Posterior vena cava (tissue), 2 donors: Measurements from ENCODE around the gene GNB1. TPM values are rescaled to one million over a fixed set of nuclear protein-coding genes. Genes with fewer than 3 reads are reported as not detected.
"Not testable (repeated sequence)": the region's sequence is repeated elsewhere in the genome, so short reads cannot be mapped to it uniquely, and the experiment has no call there.

Experiments used
- DNase-seq: peaks from one replicate; pipeline ENCODE4 v3.0.0-alpha.2; 2020; ENCODE audit warnings: low spot score
- intact Hi-C, 2 donors: fragments of 100-400 bp; cut with DNase I; formaldehyde crosslinking; loops; one replicate each; pipeline versions ENCODE4 v1.14.1 to v1.14.2; 2022 to 2023
- total RNA-seq, 2 donors: library from RNA; stranded (reverse); fragmentation: NEBNext Ultra II Directional; extraction: Animal tissue kit (Norgen Biotek cat#: 25700); gene quantifications; one replicate each; pipeline ENCODE4 v1.2.1, GENCODE V29; 2021
- donor health status: DM: yes; HTN: yes; CAD: no.
- donor health status: DM: yes; HTN: yes; CAD: no.

Gene GNB1
- total RNA-seq, 2 donors from 2014 or later = 318 to 379 TPM

- intact Hi-C loops = loop anchor here in 1 of 2 donors (10.0 kb wide), 1 partner anchor 111 kb away; no protein-coding TSS in a partner anchor
- DNase-seq = no peak
These were observed 4.8 kb upstream of the GNB1 start for GRCh38 chr1:1895456-1896336.

DNA sequence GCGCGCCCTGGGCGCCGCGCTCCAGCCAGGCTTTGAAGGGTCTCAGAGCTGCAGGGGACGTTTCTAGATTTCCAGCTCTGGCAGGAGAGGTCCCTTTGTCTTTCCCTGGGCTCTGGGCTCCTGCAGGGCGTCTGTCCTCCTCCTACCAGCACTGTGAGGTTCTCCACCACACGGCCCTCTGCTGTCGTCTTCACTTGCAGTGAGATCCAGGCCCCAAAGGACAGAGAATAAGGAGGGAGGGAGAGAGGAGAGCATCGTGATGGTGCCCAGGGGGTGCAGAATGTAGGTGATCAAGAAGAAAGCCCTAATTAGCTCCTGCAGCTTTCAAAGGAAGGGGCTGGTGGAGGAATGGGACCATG is 4.2 kb upstream of the GNB1 start:
- intact Hi-C loops = loop anchor here in 1 of 2 donors (10.0 kb wide), 1 partner anchor 110 kb away; no protein-coding TSS in a partner anchor

GRCh38 chr1:1894354-1895059 is 3.6 kb upstream of the GNB1 start:
- intact Hi-C loops = loop anchor here in 1 of 2 donors (10.0 kb wide), 1 partner anchor 110 kb away; no protein-coding TSS in a partner anchor
- no peak for DNase-seq

More for the DNA sequence above, 4.2 kb upstream of the GNB1 start:
- DNase-seq = peak; percentile 47

- no peak for DNase-seq
- intact Hi-C loops = loop anchor here in 1 of 2 donors (10.0 kb wide), 1 partner anchor 109 kb away; no protein-coding TSS in a partner anchor
These were observed 3.1 kb upstream of the GNB1 start for GRCh38 chr1:1893997-1894353.

DNA sequence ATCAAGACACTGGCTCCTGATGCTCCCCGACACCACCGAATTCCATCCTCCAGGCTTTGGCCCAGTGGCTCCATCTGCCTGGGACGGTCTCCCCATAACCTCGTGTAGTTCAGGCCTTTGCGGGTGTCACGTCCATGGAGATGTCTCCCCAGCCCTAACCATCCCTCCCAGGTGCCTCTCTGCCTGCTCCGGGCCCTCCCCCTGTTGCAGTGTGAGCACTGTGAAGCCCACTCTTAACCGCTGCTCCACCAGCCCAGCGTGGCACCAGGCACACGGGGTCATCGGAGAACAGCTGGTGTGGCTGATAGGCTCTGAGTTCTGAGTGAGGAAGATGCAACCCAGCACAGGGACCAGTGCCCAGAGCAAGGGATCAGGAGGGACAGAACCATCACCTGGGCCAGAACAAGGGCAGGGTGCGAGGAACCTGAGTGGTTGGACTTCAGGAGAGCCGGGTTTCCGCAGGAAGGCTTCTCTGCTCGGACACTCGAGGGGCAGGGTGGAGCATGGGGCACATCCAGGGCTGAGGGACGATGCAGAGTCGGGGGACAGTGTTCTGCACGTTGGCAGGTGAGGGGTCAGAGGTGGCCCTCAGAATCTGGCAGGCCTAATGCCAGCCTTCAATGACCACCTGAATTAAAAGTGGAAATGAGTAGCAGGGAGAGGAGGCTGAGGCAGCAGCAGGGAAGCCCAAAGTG is 2.6 kb upstream of the GNB1 start:
- intact Hi-C loops = loop anchor here in 1 of 2 donors (10.0 kb wide), 1 partner anchor 109 kb away; no protein-coding TSS in a partner anchor
- DNase-seq = no peak

DNA sequence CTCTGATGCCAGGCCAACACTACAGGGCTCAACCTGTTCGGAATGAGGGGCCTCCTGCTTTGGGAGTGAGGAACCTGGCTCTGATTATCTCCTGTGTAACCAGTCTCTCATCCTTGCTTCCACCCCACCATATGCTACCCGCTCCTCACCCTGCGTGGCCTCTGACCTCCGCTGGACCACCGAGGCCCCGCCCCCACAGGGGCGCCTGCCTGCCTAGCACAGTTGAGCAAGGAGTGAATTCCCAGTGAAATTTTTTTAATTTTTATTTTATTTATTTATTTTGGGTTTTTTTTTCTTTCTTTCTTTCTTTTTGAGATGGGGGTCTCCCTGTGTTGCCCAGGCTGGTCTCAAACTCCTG is 1.9 kb upstream of the GNB1 start:
- intact Hi-C loops = loop anchor here in 1 of 2 donors (10.0 kb wide), 1 partner anchor 108 kb away; no protein-coding TSS in a partner anchor

GRCh38 chr1:1892079-1892762 is 1.3 kb upstream of the GNB1 start:
- intact Hi-C loops = loop anchor here in 1 of 2 donors (10.0 kb wide), 1 partner anchor 107 kb away; no protein-coding TSS in a partner anchor
- no peak for DNase-seq

More for the DNA sequence above, 1.9 kb upstream of the GNB1 start:
- DNase-seq = no peak

DNA sequence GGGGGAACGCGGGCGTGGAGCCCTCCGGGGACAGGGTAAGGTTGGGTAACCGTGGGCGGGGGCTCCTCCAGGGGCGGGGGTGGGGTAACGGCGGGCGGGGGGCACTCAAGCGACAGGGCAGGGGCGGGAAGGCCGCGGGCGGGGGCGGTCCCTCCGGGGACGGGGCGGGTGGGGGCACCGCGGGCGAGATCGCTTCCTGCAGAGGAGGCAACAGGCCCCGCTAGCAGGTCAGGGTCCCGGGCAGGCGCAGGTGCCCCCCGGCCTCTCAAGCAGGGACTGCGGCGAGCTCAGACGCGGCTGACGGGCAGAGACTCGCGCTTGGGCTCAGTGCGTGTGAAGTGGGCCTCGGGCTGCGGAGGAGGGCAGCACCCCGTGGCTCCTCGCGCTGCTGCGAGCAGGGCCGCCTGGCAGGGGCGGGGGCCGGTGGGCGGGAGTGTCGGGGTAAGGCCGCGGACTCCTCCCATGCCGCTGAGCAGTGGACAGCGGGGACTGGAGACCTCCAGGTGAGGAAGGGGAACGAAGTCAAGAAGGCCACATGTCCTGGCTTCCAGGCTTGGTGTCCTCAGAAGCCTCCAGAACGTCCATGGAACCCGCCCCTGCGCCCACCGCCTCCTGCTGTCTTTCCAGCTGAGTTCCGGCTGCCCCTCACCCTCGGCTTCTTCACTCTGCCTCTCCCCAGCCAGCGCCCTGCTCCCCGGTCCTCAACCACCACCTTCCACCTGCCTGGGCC is 627 bp upstream of the GNB1 start:
- peak; percentile 90 for DNase-seq
- intact Hi-C loops = loop anchor here in 1 of 2 donors (10.0 kb wide), 1 partner anchor 107 kb away; no protein-coding TSS in a partner anchor

DNA sequence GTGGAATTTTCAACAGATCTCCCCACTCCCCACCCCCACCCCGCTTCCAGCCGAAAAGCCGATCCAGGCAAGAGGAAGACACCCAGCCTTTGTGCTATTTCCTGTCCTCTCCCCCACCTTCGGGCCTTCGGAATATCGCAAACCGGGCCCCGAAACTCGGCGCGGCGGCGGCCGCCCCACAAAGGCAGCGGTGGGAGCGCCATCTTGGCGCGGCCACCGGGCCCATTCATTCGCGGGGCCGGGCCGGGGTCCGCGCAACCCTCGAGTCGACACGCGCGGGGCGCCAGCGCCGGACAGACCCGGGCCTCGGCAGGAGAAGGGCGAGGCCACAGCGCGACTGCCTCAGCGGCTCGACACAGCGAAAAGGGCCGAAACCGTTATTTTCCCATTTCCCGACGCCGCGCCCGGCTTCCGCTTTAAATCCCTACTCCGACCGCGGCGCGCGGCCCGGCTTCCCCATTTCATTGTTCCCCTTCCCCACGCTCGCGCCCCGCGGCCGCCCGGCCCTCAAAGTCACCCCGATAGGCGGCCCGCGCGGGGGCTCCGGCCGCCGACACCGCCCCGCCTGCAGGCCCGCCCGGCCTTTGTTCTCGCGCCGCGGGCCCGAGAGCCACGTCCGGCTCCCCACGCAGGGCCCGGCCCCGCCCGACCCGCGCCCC is 911 bp downstream of the GNB1 start:
- intact Hi-C loops = loop anchor here in 1 of 2 donors (10.0 kb wide), 1 partner anchor 105 kb away; no protein-coding TSS in a partner anchor
- DNase-seq = peak; percentile 94

- intact Hi-C loops = no loop called here
These were observed 1.7 kb downstream of the GNB1 start for GRCh38 chr1:1889090-1889750.

DNA sequence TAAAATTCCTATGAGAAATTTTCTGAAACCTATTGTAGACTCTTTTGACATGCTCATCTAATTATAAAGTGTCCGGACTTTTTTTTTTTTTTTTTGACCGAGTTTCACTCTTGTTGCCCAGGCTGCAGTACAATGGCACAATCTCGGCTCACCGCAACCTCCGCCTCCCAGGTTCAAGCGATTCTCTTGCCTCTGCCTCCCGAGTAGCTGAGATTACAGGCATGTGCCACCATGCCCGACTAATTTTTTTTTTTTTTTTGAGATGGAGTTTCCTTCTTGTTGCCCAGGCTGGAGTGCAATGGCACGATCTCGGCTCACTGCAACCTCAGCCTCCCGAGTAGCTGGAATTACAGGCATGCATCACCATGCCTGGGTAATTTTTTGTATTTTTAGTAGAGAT is 7.0 kb downstream of the GNB1 start:
- intact Hi-C loops = loop anchor here in 1 of 2 donors (1.0 kb wide), 1 partner anchor 42 kb away; no protein-coding TSS in a partner anchor
- DNase-seq = not testable (repeated sequence)

More at GRCh38 chr1:1889090-1889750, 1.7 kb downstream of the GNB1 start:
- no peak for DNase-seq

DNA sequence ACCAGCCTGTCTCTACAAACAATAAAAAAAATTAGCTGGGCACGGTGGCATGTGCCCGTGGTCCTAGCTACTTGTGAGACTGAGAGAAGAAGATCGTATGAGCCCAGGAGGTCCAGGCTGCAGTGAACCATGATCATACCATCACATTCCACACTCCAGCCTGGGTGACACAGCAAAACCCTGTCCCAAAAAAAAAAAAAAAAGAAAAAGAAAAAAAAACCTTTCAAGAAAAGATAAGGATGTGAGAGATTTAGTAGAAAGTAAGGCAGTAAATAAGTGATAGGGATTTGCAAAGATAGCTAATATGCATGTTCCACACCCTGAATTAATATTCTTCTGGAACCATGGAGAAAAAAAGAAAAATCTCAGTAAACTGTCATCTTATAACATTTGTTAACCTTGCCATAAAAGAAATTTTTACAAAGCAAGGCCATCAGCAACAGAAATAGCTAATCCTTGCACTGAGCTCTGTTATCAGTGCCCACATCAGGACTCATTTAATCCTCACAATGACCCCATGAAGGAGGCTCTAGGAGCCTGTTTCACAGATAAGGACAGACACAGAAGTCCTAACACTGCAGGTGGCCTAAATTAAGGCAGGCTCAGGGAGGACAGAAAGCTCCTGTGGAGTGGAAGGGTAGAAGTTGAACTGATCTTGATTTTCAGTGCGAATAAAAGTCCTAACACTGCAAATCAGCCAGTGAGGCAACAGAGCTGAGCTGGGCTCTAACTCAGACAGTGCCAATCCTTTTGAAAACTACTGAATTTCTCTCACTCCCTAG is 7.6 kb downstream of the GNB1 start:
- intact Hi-C loops = loop anchor here in 1 of 2 donors (1.0 kb wide), 1 partner anchor 41 kb away; no protein-coding TSS in a partner anchor
- DNase-seq = no peak

DNA sequence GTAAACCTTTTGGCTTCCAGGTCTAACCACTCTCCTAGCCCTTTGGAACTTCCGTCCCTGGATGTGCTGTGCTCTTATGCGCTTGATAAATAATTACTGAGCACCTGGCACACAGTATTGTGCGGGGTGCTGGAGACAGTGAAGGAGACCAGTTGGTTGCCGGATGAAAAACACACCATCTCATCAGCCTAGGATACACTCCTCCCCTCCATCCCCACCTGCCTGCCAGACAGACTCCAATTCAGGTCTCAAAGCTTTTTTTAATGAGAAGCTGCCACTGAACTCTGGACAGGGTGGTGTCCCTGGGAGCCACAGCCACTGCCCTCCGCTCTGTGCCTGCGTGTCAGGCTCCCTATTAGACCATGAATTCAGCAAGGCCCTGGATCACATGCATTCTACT is 9.2 kb downstream of the GNB1 start:
- DNase-seq = no peak
- intact Hi-C loops = no loop called here

DNA sequence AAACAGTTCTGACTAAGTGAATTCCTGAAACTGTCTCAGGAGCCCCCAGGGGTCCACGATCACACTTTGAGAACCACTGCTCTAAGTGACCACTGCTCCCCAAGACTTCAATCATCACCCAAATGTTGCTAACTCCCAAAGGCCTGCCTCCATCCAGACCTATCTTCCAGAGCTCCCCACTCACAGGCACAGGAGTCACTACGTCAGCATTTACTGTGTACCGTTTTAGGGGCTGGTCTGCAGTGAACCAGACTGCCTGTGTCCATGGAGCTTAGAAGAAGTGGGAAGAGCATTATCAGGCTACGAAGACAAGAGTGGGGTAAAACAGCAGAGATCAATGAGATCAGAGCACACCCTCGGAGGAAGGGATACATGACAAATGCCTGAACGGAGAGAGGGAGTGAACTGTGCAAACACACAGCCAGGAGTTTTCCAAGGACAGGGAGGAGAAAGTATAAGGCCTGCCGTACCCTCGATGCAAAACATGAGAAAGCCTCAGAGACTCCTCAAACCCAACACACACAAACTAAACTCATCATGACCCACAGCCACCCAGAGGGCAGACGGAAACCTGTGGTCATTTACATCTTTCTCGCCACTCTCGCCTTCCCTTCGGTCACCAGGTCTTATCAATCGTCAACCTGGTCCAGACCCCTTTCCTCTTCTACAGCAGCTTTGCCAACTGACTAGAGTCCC is 10.1 kb downstream of the GNB1 start:
- no peak for DNase-seq
- intact Hi-C loops = no loop called here

GRCh38 chr1:1879942-1880341 is 10.9 kb downstream of the GNB1 start:
- intact Hi-C loops = no loop called here
- DNase-seq = no peak
